Hepatocyte (in vitro differentiated cells): Measurements from ENCODE around the gene TEX48.

Source experiments
- EZH2 ChIP-seq: fragments of 200-600 bp; sonication (generic); IDR thresholded peaks from 2 replicates; pipeline ENCODE4 v1.6.1; 2016; ENCODE audit warnings: antibody characterized with exemption, mild to moderate bottlenecking, borderline replicate concordance
- TF ChIP-seq, protein P1 (sequence below): fragments of 200-600 bp; sonication (generic); IDR thresholded peaks from 2 replicates; pipeline ENCODE4 v1.5.1; 2016; ENCODE audit warnings: antibody characterized with exemption, mild to moderate bottlenecking; ENCODE audit not compliant: poor library complexity

DNA sequence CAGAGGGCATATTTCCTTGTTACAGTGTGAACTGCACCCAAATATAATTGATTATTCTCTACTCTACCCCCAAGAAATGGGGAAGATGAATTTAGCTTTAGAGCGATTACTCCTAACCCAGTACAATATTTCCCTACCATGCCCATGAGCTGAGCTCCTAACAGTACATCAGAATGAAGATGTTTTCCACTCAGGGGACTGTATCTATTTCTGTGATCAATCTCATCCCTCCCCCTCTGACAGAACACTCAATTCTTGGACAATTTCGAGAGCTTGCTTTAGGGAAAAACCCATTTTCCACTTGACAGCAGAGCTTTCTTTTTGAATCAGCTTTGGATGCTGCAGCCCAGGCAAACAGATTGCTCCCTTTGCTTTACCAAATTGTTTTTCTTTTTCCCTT lies 24.7 kb upstream of the TEX48 start:
- TF ChIP-seq, protein P1, sequence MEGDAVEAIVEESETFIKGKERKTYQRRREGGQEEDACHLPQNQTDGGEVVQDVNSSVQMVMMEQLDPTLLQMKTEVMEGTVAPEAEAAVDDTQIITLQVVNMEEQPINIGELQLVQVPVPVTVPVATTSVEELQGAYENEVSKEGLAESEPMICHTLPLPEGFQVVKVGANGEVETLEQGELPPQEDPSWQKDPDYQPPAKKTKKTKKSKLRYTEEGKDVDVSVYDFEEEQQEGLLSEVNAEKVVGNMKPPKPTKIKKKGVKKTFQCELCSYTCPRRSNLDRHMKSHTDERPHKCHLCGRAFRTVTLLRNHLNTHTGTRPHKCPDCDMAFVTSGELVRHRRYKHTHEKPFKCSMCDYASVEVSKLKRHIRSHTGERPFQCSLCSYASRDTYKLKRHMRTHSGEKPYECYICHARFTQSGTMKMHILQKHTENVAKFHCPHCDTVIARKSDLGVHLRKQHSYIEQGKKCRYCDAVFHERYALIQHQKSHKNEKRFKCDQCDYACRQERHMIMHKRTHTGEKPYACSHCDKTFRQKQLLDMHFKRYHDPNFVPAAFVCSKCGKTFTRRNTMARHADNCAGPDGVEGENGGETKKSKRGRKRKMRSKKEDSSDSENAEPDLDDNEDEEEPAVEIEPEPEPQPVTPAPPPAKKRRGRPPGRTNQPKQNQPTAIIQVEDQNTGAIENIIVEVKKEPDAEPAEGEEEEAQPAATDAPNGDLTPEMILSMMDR = no peak
- no peak for TF ChIP-seq EZH2
